IMR-90 (cell line): ENCODE results near the gene RAB40C. TPM values are rescaled to one million over a fixed set of nuclear protein-coding genes. Genes with fewer than 3 reads are reported as not detected.

Source experiments
- ATAC-seq: fragments of 200-7000 bp; cut with Tn5 transposase; 2 replicates; pipeline ENCODE4 v1.9.1; 2020; ENCODE audit warnings: low read depth, mild to moderate bottlenecking, moderate library complexity
- BruUV-seq: library from RNA; stranded (reverse); fragments of 400-500 nt; replicated peaks from 2 replicates; lab custom pipeline; 2021; lab: Mats Ljungman, UMichigan
- CTCF ChIA-PET: fragments of 300-600 bp; formaldehyde crosslinking; extraction: SDS; loops from one replicate; lab custom pipeline; 2021; ENCODE audit warnings: antibody characterized with exemption; lab: Yijun Ruan, JAX
- POLR2A ChIA-PET: fragments of 300-600 bp; sonication (Branson Sonifier 250); formaldehyde crosslinking; loops from one replicate; lab custom pipeline; 2022; ENCODE audit warnings: antibody characterized with exemption; ENCODE audit not compliant: unreplicated experiment; lab: Charles Lee
- DNase-seq: peaks from one replicate; pipeline ENCODE4 v3.0.0; 2013
- H2AFZ ChIP-seq: replicated peaks from 2 replicates; pipeline ENCODE3; 2013; ENCODE audit warnings: low read length, mild to moderate bottlenecking; ENCODE audit not compliant: poor library complexity
- H2AK5ac ChIP-seq: 2 replicates; pipeline ENCODE4 v1.6.1; 2013; ENCODE audit warnings: low read depth, low read length, inconsistent platforms
- H2AK9ac ChIP-seq: replicated peaks from 2 replicates; pipeline ENCODE3; 2013; ENCODE audit warnings: mild to moderate bottlenecking, low read depth, low read length, moderate library complexity; ENCODE audit not compliant: poor library complexity
- H2BK120ac ChIP-seq: 2 replicates; pipeline ENCODE4 v1.6.1; 2013; ENCODE audit warnings: low read depth, low read length, inconsistent platforms
- H2BK15ac ChIP-seq: 3 replicates; pipeline ENCODE4 v1.6.1; 2013; ENCODE audit warnings: low read depth, low read length, inconsistent platforms
- H2BK20ac ChIP-seq: 2 replicates; pipeline ENCODE4 v1.6.1; 2013; ENCODE audit warnings: low read depth, mild to moderate bottlenecking, inconsistent platforms, low read length, moderate library complexity
- H2BK5ac ChIP-seq: 2 replicates; pipeline ENCODE4 v1.6.1; 2013; ENCODE audit warnings: mild to moderate bottlenecking, low read depth, low read length, inconsistent platforms; ENCODE audit not compliant: poor library complexity, severe bottlenecking
- H3K14ac ChIP-seq: replicated peaks from 2 replicates; pipeline ENCODE4 v1.6.1; 2013; ENCODE audit warnings: low read depth, low read length, inconsistent platforms
- H3K18ac ChIP-seq: 2 replicates; pipeline ENCODE4 v1.6.1; 2013; ENCODE audit warnings: low read depth, low read length, control low read depth
- H3K23ac ChIP-seq: 2 replicates; pipeline ENCODE4 v1.6.1; 2013; ENCODE audit warnings: low read depth, low read length, inconsistent platforms
- H3K27ac ChIP-seq: 2 replicates; pipeline ENCODE4 v1.5.1; 2013; ENCODE audit warnings: mild to moderate bottlenecking, control low read depth, low read length; ENCODE audit not compliant: insufficient read depth
- H3K27me3 ChIP-seq: 2 replicates; pipeline ENCODE4 v1.6.1; 2013; ENCODE audit warnings: low read length; ENCODE audit not compliant: control insufficient read depth, insufficient read depth
- H3K36me3 ChIP-seq: 2 replicates; pipeline ENCODE4 v1.6.1; 2013; ENCODE audit warnings: low read length, mixed read lengths; ENCODE audit not compliant: control insufficient read depth, insufficient read depth
- H3K4ac ChIP-seq: 2 replicates; pipeline ENCODE4 v1.6.1; 2013; ENCODE audit warnings: low read depth, low read length, inconsistent platforms
- H3K4me1 ChIP-seq: 2 replicates; pipeline ENCODE4 v1.6.1; 2013; ENCODE audit warnings: low read length, mixed read lengths; ENCODE audit not compliant: control insufficient read depth, insufficient read depth
- H3K4me2 ChIP-seq: 2 replicates; pipeline ENCODE4 v1.6.1; 2013; ENCODE audit warnings: low read depth, mild to moderate bottlenecking, control low read depth, low read length, moderate library complexity
- H3K4me3 ChIP-seq: 2 replicates; pipeline ENCODE4 v1.5.1; 2013; ENCODE audit warnings: low read depth, mild to moderate bottlenecking, control low read depth, low read length, moderate library complexity; ENCODE audit not compliant: insufficient read depth
- H3K56ac ChIP-seq: 2 replicates; pipeline ENCODE4 v1.6.1; 2013; ENCODE audit warnings: low read length, inconsistent platforms; ENCODE audit not compliant: insufficient read depth; ENCODE audit errors: extremely low read depth
- H3K79me1 ChIP-seq, 2 experiments: 2 replicates each; pipeline ENCODE4 v1.6.1; 2013; ENCODE audit warnings: low read length in 2 of 2, inconsistent platforms in 1 of 2, low read depth in 1 of 2
- H3K9ac ChIP-seq: 2 replicates; pipeline ENCODE4 v1.6.1; 2013; ENCODE audit warnings: low read depth, low read length, control low read depth
- H3K9me1 ChIP-seq: 2 replicates; pipeline ENCODE4 v1.6.1; 2013; ENCODE audit warnings: low read length, inconsistent platforms; ENCODE audit not compliant: insufficient read depth
- H3K9me3 ChIP-seq: 2 replicates; pipeline ENCODE4 v1.6.1; 2013; ENCODE audit warnings: low read length; ENCODE audit not compliant: control insufficient read depth, insufficient read depth
- H4K20me1 ChIP-seq: 2 replicates; pipeline ENCODE4 v1.6.1; 2013; ENCODE audit warnings: low read length, inconsistent platforms; ENCODE audit not compliant: insufficient read depth
- H4K5ac ChIP-seq: 2 replicates; pipeline ENCODE4 v1.6.1; 2013; ENCODE audit warnings: mild to moderate bottlenecking, low read depth, low read length, control low read depth
- H4K8ac ChIP-seq, 2 experiments: 2 replicates each; pipeline ENCODE4 v1.6.1; 2013; ENCODE audit warnings: low read depth in 2 of 2, low read length in 2 of 2, control low read depth in 1 of 2, inconsistent platforms in 1 of 2
- H4K91ac ChIP-seq: 2 replicates; pipeline ENCODE4 v1.6.1; 2013; ENCODE audit warnings: low read depth, low read length, inconsistent platforms; ENCODE audit not compliant: insufficient read depth
- CEBPB ChIP-seq: IDR thresholded peaks from 2 replicates; pipeline ENCODE4 v1.6.1; 2012; ENCODE audit warnings: low read depth, low read length, improper control_type of control experiment
- FOS ChIP-seq: fragments of 150-350 bp; IDR thresholded peaks from 2 replicates; pipeline ENCODE4 v1.6.1; 2016; ENCODE audit warnings: low read depth, low read length
- MAZ ChIP-seq: IDR thresholded peaks from 2 replicates; pipeline ENCODE4 v1.6.1; 2012; ENCODE audit warnings: low read depth, mild to moderate bottlenecking, low read length, improper control_type of control experiment, moderate library complexity, borderline replicate concordance
- MXI1 ChIP-seq: IDR thresholded peaks from 2 replicates; pipeline ENCODE4 v1.6.1; 2012; ENCODE audit warnings: low read depth, mild to moderate bottlenecking, low read length, moderate library complexity, borderline replicate concordance
- NFE2L2 ChIP-seq: fragments of 150-350 bp; IDR thresholded peaks from 2 replicates; pipeline ENCODE4 v1.6.1; 2016; ENCODE audit warnings: low read depth, mild to moderate bottlenecking, low read length
- WGBS, 2 experiments: methylation state at CpG; one replicate each; pipeline versions ENCODE4 v1.1.5 to v1.1.7; 2013; ENCODE audit warnings: missing lambda C conversion rate in 2 of 2; ENCODE audit not compliant: insufficient read length in 1 of 2; ENCODE audit errors: extremely low coverage in 2 of 2; 5-methylcytosine and 5-hydroxymethylcytosine counted together
- dilution Hi-C: fragments of 300-500 bp; cut with HindIII; formaldehyde crosslinking; loops from one replicate; pipeline ENCODE4 v1.14.3; 2018; ENCODE audit warnings: low sequenced_read_pairs; ENCODE audit not compliant: unreplicated experiment
- in situ Hi-C: fragments of 300-500 bp; cut with MboI; formaldehyde crosslinking; loops from 3 replicates; pipeline ENCODE4 v1.14.3; 2019; ENCODE audit warnings: low sequenced_read_pairs, inconsistent platforms, mixed read lengths
- intact Hi-C: fragments of 100-400 bp; cut with micrococcal nuclease; formaldehyde crosslinking; loops from 2 replicates; pipeline ENCODE4 v1.10.0; 2022
- polyA plus RNA-seq, 3 experiments: library from polyadenylated mRNA; depleted of rRNA; stranded (reverse); fragments of >200 nt; gene quantifications; 2 replicates each; pipeline ENCODE4 v1.2.3, GENCODE V29; 2012; ENCODE audit warnings: low replicate concordance in 1 of 3
- total RNA-seq: library from RNA; depleted of rRNA; stranded (reverse); fragments of >200 nt; gene quantifications from 2 replicates; pipeline ENCODE4 v1.2.3, GENCODE V29; 2012
- TF ChIP-seq, protein P1 (sequence below): conservative IDR thresholded peaks from 2 replicates; pipeline ENCODE4 v1.5.1; 2012; ENCODE audit warnings: mild to moderate bottlenecking, low read depth, low read length, improper control_type of control experiment
- TF ChIP-seq, protein P2 (sequence below): fragments of 150-350 bp; IDR thresholded peaks from 2 replicates; pipeline ENCODE4 v1.6.1; 2016; ENCODE audit warnings: low read depth, mild to moderate bottlenecking, low read length, moderate library complexity, borderline replicate concordance

The RAB40C gene
- total and polyA plus RNA-seq, 2 of the 4 experiments (the other 2 are of a cell fraction): 6.8 to 13.7 TPM

DNA sequence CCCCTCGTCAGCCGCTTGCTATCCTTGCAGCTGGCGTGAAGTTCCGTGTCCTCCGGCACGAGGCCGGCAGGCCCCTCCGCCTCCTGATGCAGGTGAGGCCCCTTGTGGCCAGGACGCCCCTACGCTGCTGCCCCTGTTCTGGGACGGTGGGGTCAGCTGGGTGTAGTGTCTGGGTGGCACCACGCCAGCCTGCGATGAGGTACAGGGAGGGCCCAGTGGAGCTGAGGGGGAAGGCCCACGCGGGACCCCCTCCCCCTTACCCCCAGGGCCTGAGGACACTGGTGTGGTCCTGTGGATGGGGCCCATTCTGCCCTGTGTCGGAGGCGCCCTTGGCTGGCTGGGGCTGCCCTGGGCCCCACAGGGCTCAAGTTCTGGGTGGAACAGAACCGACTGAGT lies 7.7 kb upstream of the RAB40C start:
- ChIA-PET CTCF (no interaction called here), POLR2A (no interaction called here)
- Histone ChIP-seq H3K27me3 (no peaks in the 10 kb centered on the region), H2BK5ac (no peak overlapping the region), H3K4me2 (no peak overlapping the region), H3K79me1 (peaks cover 0 to 11% of the 10 kb centered on the region in 2 experiments; a peak in 2 of 4 replicates), H2AK5ac (no peak overlapping the region), H2BK15ac (no peak overlapping the region), H3K56ac (no peak overlapping the region), H3K4me3 (no peak overlapping the region), H2BK120ac (no peak overlapping the region), H4K20me1 (no peaks in the 10 kb centered on the region), H3K4me1 (peaks cover 6% of the 10 kb centered on the region; the same call in 1 of the 2 replicates), H3K18ac (no peak overlapping the region), H3K9me1 (peaks cover 9% of the 10 kb centered on the region; the same call in 1 of the 2 replicates), H3K9me3 (no peaks in the 10 kb centered on the region), H2AK9ac (no peak overlapping the region), H3K9ac (no peak overlapping the region), H4K91ac (no peak overlapping the region), H3K27ac (no peak overlapping the region), H4K5ac (no peak overlapping the region), H3K23ac (no peak overlapping the region), H3K36me3 (peaks cover 7% of the 10 kb centered on the region; the same call in 1 of the 2 replicates), H3K4ac (no peak overlapping the region), H2AFZ (no peak overlapping the region), H4K8ac (no peak overlapping the region), H3K14ac (no peak overlapping the region), H2BK20ac (no peak overlapping the region)
- BruUV-seq: no TSS peak
- intact Hi-C loops (no loop called here), dilution Hi-C loops (no loop called here), in situ Hi-C loops (no loop called here)
- DNase-seq (no peak), ATAC-seq (no peak)
- WGBS, 2 experiments: 100% methylated on average over 1 of the region's 18 CpGs; no CpG with 5 or more reads in 1 of the 2 experiments
- TF ChIP-seq, protein P1, sequence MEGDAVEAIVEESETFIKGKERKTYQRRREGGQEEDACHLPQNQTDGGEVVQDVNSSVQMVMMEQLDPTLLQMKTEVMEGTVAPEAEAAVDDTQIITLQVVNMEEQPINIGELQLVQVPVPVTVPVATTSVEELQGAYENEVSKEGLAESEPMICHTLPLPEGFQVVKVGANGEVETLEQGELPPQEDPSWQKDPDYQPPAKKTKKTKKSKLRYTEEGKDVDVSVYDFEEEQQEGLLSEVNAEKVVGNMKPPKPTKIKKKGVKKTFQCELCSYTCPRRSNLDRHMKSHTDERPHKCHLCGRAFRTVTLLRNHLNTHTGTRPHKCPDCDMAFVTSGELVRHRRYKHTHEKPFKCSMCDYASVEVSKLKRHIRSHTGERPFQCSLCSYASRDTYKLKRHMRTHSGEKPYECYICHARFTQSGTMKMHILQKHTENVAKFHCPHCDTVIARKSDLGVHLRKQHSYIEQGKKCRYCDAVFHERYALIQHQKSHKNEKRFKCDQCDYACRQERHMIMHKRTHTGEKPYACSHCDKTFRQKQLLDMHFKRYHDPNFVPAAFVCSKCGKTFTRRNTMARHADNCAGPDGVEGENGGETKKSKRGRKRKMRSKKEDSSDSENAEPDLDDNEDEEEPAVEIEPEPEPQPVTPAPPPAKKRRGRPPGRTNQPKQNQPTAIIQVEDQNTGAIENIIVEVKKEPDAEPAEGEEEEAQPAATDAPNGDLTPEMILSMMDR: no peak
- TF ChIP-seq CEBPB (no peak), MAZ (no peak), FOS (no peak), NFE2L2 (no peak), MXI1 (no peak)
- TF ChIP-seq, protein P2, sequence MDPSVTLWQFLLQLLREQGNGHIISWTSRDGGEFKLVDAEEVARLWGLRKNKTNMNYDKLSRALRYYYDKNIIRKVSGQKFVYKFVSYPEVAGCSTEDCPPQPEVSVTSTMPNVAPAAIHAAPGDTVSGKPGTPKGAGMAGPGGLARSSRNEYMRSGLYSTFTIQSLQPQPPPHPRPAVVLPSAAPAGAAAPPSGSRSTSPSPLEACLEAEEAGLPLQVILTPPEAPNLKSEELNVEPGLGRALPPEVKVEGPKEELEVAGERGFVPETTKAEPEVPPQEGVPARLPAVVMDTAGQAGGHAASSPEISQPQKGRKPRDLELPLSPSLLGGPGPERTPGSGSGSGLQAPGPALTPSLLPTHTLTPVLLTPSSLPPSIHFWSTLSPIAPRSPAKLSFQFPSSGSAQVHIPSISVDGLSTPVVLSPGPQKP: no peak
